Skin of body (tissue), 2 donors: ENCODE results near the gene SETD2. TPM values are rescaled to one million over a fixed set of nuclear protein-coding genes. Genes with fewer than 3 reads are reported as not detected.
"Not testable (repeated sequence)": the region's sequence is repeated elsewhere in the genome, so short reads cannot be mapped to it uniquely, and the experiment has no call there.

ENCODE experiments used
- DNase-seq: peaks from one replicate; lab custom pipeline; 2025; lab: John Stamatoyannopoulos, UW
- total RNA-seq: library from RNA; depleted of rRNA; stranded (reverse); fragments of >200 nt; gene quantifications from one replicate; pipeline ENCODE4 v1.2.3, GENCODE V29; 2014

SETD2 gene
- total RNA-seq = 72.1 TPM

GRCh38 chr3:47164007-47164881, at the start of gene SETD2:
Gene SETD2 (minus strand): TSS chr3:47164113. CDS start chr3:47163924, 189 bp downstream.
- peak; percentile 92 for DNase-seq

GRCh38 chr3:47210863-47211405, 47.0 kb upstream of the SETD2 start:
- DNase-seq = no peak

- DNase-seq = not testable (repeated sequence)
Measured at GRCh38 chr3:47206022-47206421, 42.1 kb upstream of the SETD2 start.

- no peak for DNase-seq
Measured at GRCh38 chr3:47204875-47205274, 41.0 kb upstream of the SETD2 start.

GRCh38 chr3:47202542-47202941, 38.6 kb upstream of the SETD2 start:
- no peak for DNase-seq

GRCh38 chr3:47197287-47197686, 33.4 kb upstream of the SETD2 start:
- DNase-seq = no peak

- DNase-seq = no peak
Measured at GRCh38 chr3:47194994-47195393, 31.1 kb upstream of the SETD2 start.

- no peak for DNase-seq
Measured at GRCh38 chr3:47193871-47194859, 30.3 kb upstream of the SETD2 start.

- no peak for DNase-seq
Measured at GRCh38 chr3:47186285-47186684, 22.4 kb upstream of the SETD2 start.

- DNase-seq = not testable (repeated sequence)
Measured at GRCh38 chr3:47181685-47182084, 17.8 kb upstream of the SETD2 start.

GRCh38 chr3:47180011-47180410, 16.1 kb upstream of the SETD2 start:
- DNase-seq = not testable (repeated sequence)

GRCh38 chr3:47176582-47176981, 12.7 kb upstream of the SETD2 start:
- DNase-seq = no peak

- peak; percentile 55 for DNase-seq
Measured at GRCh38 chr3:47163169-47164006, 525 bp downstream of the SETD2 start.

GRCh38 chr3:47162697-47163168, 1.2 kb downstream of the SETD2 start:
- no peak for DNase-seq

- DNase-seq = no peak
Measured at GRCh38 chr3:47161983-47162696, 1.8 kb downstream of the SETD2 start.

GRCh38 chr3:47159820-47160219, 4.1 kb downstream of the SETD2 start:
- DNase-seq = no peak

GRCh38 chr3:47158208-47158607, 5.7 kb downstream of the SETD2 start:
- no peak for DNase-seq

GRCh38 chr3:47156396-47156795, 7.5 kb downstream of the SETD2 start:
- DNase-seq = no peak

GRCh38 chr3:47152578-47152977, 11.3 kb downstream of the SETD2 start:
- DNase-seq = no peak

GRCh38 chr3:47151836-47152235, 12.1 kb downstream of the SETD2 start:
- no peak for DNase-seq
